Measurements from ENCODE around the gene ZNF576. TPM values are rescaled to one million over a fixed set of nuclear protein-coding genes. Genes with fewer than 3 reads are reported as not detected.

Gene ZNF576
- total RNA-seq, 2 donors from 2014 or later = 19.5 to 22.3 TPM

DNA sequence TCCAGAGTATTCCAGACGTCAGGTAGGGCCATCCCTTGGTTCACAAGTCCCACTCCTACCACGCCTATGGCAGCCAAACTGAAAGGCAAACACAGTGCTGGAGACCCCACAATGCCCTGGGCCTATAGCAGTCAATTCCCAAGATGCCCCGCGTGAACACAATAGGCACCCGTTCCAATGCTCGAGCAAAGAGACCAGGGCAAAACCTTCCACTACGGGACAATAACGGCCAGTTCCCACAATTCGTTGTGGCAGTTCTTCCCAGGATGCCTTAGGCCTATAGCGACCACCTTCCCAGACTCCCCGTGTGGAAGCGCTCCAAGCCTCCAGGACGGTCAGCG is 22.5 kb downstream of the ZNF576 start:
- Mint-ChIP-seq H3K9me3 (no peaks in the 10 kb centered on the region), H3K4me3 (peak overlapping the region; percentile 98), H3K36me3 (no peaks in the 10 kb centered on the region), H3K27ac (peak overlapping the region; percentile 95 to 98), H3K4me1 (ENCODE audit: low read depth in 2 of 2) (peaks cover 21 to 29% of the 10 kb centered on the region in 2 donors), H3K27me3 (no peaks in the 10 kb centered on the region)
- DNase-seq (ENCODE audit: low spot score) = no peak
- peak; percentile 25 to 51 for ATAC-seq

- Mint-ChIP-seq H3K4me3 (peak within 1 kb of the TSS; percentile 98), H3K4me1 (ENCODE audit: low read depth in 2 of 2) (peaks cover 21 to 32% of the 10 kb centered on the region in 2 donors), H3K9me3 (no peaks in the 10 kb centered on the region), H3K27me3 (no peaks in the 10 kb centered on the region), H3K27ac (peak within 1 kb of the TSS; percentile 95 to 98), H3K36me3 (no peaks in the 10 kb centered on the region)
- DNase-seq (ENCODE audit: low spot score) (peak; percentile 95), ATAC-seq (peak; percentile 94)
Observed at GRCh38 chr19:43619262-43620060, 23.1 kb downstream of the ZNF576 start, which contains the start of gene ZNF428. ZNF428 (minus strand) TSS chr19:43619629; CDS start chr19:43614304, 5,325 bp downstream.

- no peaks in the 10 kb centered on the region for H3K36me3 Mint-ChIP-seq
- DNase-seq (ENCODE audit: low spot score) = no peak
- H3K4me1 Mint-ChIP-seq (ENCODE audit: low read depth in 2 of 2) = peaks cover 21 to 33% of the 10 kb centered on the region in 2 donors
- peak overlapping the region; percentile 98 for H3K4me3 Mint-ChIP-seq
- peak overlapping the region; percentile 95 to 98 for H3K27ac Mint-ChIP-seq
- H3K27me3 Mint-ChIP-seq = no peaks in the 10 kb centered on the region
- no peaks in the 10 kb centered on the region for H3K9me3 Mint-ChIP-seq
- no peak for ATAC-seq
Observed at GRCh38 chr19:43620061-43621001, 23.9 kb downstream of the ZNF576 start.

DNA sequence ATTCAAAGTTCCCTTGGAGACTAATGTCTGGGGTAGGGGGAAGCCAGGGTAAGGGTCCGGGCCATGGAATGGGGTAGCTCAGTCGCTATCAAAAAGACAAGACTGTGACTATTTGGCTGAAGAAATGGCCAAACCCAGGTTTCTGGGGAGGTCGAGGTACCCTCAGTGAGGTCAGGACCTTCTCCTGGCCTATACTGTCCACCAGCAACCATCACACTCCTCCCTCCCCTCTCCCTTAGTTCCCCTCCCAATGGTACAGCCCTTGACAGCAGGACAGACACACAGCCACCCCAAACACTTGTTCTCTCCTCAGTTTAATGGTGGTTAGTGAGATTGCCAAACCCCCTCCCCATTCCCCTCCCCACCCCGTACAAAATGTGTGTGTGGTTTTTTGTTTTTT is 25.7 kb downstream of the ZNF576 start:
- H3K4me1 Mint-ChIP-seq (ENCODE audit: low read depth in 2 of 2) = peaks cover 21 to 23% of the 10 kb centered on the region in 2 donors
- H3K4me3 Mint-ChIP-seq = no peak overlapping the region
- no peaks in the 10 kb centered on the region for H3K27me3 Mint-ChIP-seq
- no peak overlapping the region for H3K27ac Mint-ChIP-seq
- H3K36me3 Mint-ChIP-seq = no peaks in the 10 kb centered on the region
- ATAC-seq (no peak), DNase-seq (ENCODE audit: low spot score) (peak; percentile 6)
- H3K9me3 Mint-ChIP-seq = no peaks in the 10 kb centered on the region

DNA sequence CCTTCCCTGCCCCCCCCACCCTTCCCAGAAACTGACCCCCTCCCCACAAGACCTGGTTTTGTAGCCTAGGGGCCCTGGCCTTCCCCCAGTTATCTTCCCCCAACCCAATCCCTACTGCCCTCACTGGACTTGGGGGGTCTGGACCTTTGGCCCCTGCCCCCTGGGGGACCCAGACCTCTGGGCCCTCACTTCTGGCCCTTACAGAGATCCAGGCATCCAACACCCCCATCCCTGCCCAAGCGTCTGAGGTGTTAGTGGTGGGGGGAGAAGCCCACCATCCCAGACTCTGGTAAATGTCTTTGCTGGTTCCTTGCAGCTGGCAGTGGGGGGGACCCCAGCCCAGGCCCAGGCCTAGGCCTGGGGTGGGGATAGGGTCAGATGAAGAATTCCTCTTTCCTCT is 26.6 kb downstream of the ZNF576 start:
- Mint-ChIP-seq H3K27ac (no peak overlapping the region), H3K4me1 (ENCODE audit: low read depth in 2 of 2) (peaks cover 21 to 23% of the 10 kb centered on the region in 2 donors), H3K4me3 (no peak overlapping the region), H3K27me3 (peaks cover 0 to 3% of the 10 kb centered on the region in 2 donors), H3K36me3 (no peaks in the 10 kb centered on the region), H3K9me3 (no peaks in the 10 kb centered on the region)
- DNase-seq (ENCODE audit: low spot score) = peak; percentile 2
- no peak for ATAC-seq

GRCh38 chr19:43623889-43624670 is 27.7 kb downstream of the ZNF576 start:
- ATAC-seq (no peak), DNase-seq (ENCODE audit: low spot score) (peak; percentile 59)
- no peak overlapping the region for H3K4me3 Mint-ChIP-seq
- H3K27me3 Mint-ChIP-seq = peaks cover 0 to 3% of the 10 kb centered on the region in 2 donors
- H3K27ac Mint-ChIP-seq = no peak overlapping the region
- H3K4me1 Mint-ChIP-seq (ENCODE audit: low read depth in 2 of 2) = peaks cover 16 to 23% of the 10 kb centered on the region in 2 donors
- no peaks in the 10 kb centered on the region for H3K9me3 Mint-ChIP-seq
- no peaks in the 10 kb centered on the region for H3K36me3 Mint-ChIP-seq

- H3K4me1 Mint-ChIP-seq (ENCODE audit: low read depth in 2 of 2) = peaks cover 10 to 18% of the 10 kb centered on the region in 2 donors
- H3K27ac Mint-ChIP-seq = no peak overlapping the region
- no peak overlapping the region for H3K4me3 Mint-ChIP-seq
- H3K9me3 Mint-ChIP-seq = no peaks in the 10 kb centered on the region
- H3K36me3 Mint-ChIP-seq = no peaks in the 10 kb centered on the region
- peak; percentile 77 for DNase-seq (ENCODE audit: low spot score)
- peak; percentile 72 to 78 for ATAC-seq
- H3K27me3 Mint-ChIP-seq = peaks cover 0 to 3% of the 10 kb centered on the region in 2 donors
Observed at GRCh38 chr19:43624933-43625332, 28.5 kb downstream of the ZNF576 start.

GRCh38 chr19:43625918-43626579 is 29.7 kb downstream of the ZNF576 start:
- DNase-seq (ENCODE audit: low spot score) = peak; percentile 60
- Mint-ChIP-seq H3K27ac (no peak overlapping the region), H3K4me1 (ENCODE audit: low read depth in 2 of 2) (peaks cover 0 to 11% of the 10 kb centered on the region in 2 donors), H3K9me3 (no peaks in the 10 kb centered on the region), H3K4me3 (no peak overlapping the region), H3K27me3 (peaks cover 0 to 3% of the 10 kb centered on the region in 2 donors), H3K36me3 (no peaks in the 10 kb centered on the region)
- ATAC-seq = no peak

DNA sequence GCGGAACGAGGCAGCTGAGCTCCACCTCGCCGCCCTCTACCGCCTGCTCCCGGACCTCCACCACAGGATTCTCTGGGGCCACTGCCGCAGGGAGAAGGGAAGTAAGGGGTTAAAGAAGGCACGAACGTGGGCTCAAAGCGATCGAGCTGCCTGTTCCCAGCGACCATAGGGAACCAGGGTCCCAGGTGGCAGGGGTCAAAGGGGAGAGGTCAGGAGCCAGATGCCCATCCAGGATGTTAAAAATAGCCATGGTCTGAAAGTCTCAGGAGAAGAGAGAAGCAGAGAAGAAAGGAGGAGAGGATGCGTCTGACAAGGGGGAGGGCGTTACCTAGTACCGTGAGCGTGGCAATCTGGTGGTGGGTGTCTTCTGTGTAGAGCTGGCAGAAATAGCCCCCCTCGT is 30.4 kb downstream of the ZNF576 start:
- no peak for DNase-seq (ENCODE audit: low spot score)
- no peak overlapping the region for H3K27ac Mint-ChIP-seq
- peaks cover 2 to 5% of the 10 kb centered on the region in 2 donors for H3K27me3 Mint-ChIP-seq
- no peaks in the 10 kb centered on the region for H3K9me3 Mint-ChIP-seq
- peaks cover 0 to 11% of the 10 kb centered on the region in 2 donors for H3K4me1 Mint-ChIP-seq (ENCODE audit: low read depth in 2 of 2)
- ATAC-seq = no peak
- H3K36me3 Mint-ChIP-seq = no peaks in the 10 kb centered on the region
- no peak overlapping the region for H3K4me3 Mint-ChIP-seq

- peaks cover 0 to 11% of the 10 kb centered on the region in 2 donors for H3K4me1 Mint-ChIP-seq (ENCODE audit: low read depth in 2 of 2)
- ATAC-seq (no peak), DNase-seq (ENCODE audit: low spot score) (peak; percentile 25)
- peaks cover 14 to 19% of the 10 kb centered on the region in 2 donors for H3K27me3 Mint-ChIP-seq
- no peaks in the 10 kb centered on the region for H3K36me3 Mint-ChIP-seq
- no peak overlapping the region for H3K4me3 Mint-ChIP-seq
- H3K27ac Mint-ChIP-seq = no peak overlapping the region
- no peaks in the 10 kb centered on the region for H3K9me3 Mint-ChIP-seq
Observed at GRCh38 chr19:43628646-43629326, 32.4 kb downstream of the ZNF576 start.

- no peak for ATAC-seq
- DNase-seq (ENCODE audit: low spot score) = no peak
- H3K27ac Mint-ChIP-seq = no peak overlapping the region
- no peaks in the 10 kb centered on the region for H3K36me3 Mint-ChIP-seq
- peaks cover 0 to 3% of the 10 kb centered on the region in 2 donors for H3K4me1 Mint-ChIP-seq (ENCODE audit: low read depth in 2 of 2)
- no peaks in the 10 kb centered on the region for H3K9me3 Mint-ChIP-seq
- H3K27me3 Mint-ChIP-seq = peaks cover 14 to 19% of the 10 kb centered on the region in 2 donors
- no peak overlapping the region for H3K4me3 Mint-ChIP-seq
Observed at GRCh38 chr19:43631491-43631890, 35.1 kb downstream of the ZNF576 start.

DNA sequence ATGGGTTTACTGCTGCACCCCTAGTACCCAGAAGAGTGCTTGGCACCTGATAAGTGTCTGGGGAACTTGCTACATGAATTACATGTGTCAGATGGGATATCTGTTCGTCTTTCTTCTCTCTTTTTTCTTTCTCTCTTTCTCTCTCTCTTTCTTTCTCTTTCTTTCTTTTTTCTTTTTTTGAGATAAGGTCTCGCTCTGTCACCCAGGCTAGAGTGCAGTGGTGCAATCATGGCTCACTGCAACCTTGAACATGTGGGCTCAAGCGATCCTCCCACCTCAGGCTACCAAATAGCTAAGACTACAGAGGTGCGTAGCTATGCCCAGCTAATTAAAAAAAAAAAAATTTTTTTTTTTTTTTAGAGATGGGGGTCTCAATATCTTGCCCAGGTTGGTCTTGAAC is 37.1 kb downstream of the ZNF576 start:
- no peak overlapping the region for H3K27ac Mint-ChIP-seq

More for the DNA sequence above, 37.1 kb downstream of the ZNF576 start:
- Mint-ChIP-seq H3K27me3 (peaks cover 22 to 38% of the 10 kb centered on the region in 2 donors), H3K9me3 (no peaks in the 10 kb centered on the region), H3K4me3 (no peak overlapping the region), H3K4me1 (ENCODE audit: low read depth in 2 of 2) (peaks cover 0 to under 1% of the 10 kb centered on the region in 2 donors), H3K36me3 (no peaks in the 10 kb centered on the region)
- DNase-seq (ENCODE audit: low spot score) = no peak
- ATAC-seq = no peak
